Cardiac septum (tissue), 1 donor: ENCODE data around the gene RNASE3. TPM values are rescaled to one million over a fixed set of nuclear protein-coding genes. Genes with fewer than 3 reads are reported as not detected.
"Not testable (repeated sequence)": the region's sequence is repeated elsewhere in the genome, so short reads cannot be mapped to it uniquely, and the experiment has no call there.

ENCODE experiments used
- DNase-seq: peaks from one replicate; pipeline ENCODE4 v3.0.0-alpha.2; 2020; ENCODE audit warnings: low spot score
- intact Hi-C: fragments of 100-400 bp; cut with DNase I; formaldehyde crosslinking; loops from one replicate; pipeline ENCODE4 v1.14.0; 2022
- long read RNA-seq: library from polyadenylated mRNA; unstranded; transcript quantifications from one replicate; pipeline ENCODE4 v2.0.0, GENCODE V29; 2021
- total RNA-seq: library from RNA; stranded (reverse); fragmentation: NEBNext Ultra II Directional; extraction: Animal tissue kit (Norgen Biotek cat#: 25700); gene quantifications from one replicate; pipeline ENCODE4 v1.2.1, GENCODE V29; 2021
- donor health status: DM: no; HTN: no; CAD: no.

RNASE3 gene
- not detected for total RNA-seq
- long read RNA-seq: 0 reads

DNA sequence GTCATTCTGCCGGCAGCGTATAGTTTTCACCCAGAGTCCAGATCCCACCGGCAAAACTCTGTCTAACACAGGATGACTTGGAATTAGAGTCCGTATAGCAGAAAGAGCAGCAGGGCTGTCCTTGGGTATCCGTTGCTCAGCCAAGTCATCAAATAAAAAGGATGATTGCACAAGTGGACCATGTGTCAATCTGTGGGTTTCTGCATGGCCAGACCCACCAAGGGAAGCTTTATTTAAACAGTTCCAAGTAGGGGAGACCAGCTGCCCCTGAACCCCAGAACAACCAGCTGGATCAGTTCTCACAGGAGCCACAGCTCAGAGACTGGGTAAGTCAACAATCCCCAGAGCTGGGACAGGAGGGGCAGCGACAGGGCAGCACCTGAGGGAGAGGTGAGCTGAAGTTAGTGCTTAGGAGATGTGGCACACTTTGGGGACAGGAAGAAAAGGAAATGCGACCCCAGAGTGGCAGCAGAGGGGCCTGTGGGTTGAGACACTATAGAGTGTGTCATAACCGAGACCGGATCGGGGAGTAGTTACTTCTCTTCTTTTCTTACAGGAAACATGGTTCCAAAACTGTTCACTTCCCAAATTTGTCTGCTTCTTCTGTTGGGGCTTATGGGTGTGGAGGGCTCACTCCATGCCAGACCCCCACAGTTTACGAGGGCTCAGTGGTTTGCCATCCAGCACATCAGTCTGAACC, at the start of gene RNASE3:
Gene RNASE3, plus strand, starts transcription at position 260 of the 700 bp plus-strand sequence. Its CDS starts 302 bp downstream, at position 562.
- DNase-seq, intact Hi-C loops: not testable (repeated sequence)

GRCh38 chr14:20846560-20846959, 44.6 kb upstream of the RNASE3 start:
- no peak for DNase-seq
- intact Hi-C loops: no loop called here

- intact Hi-C loops: no loop called here
- no peak for DNase-seq
Observed at GRCh38 chr14:20848316-20848954, 42.8 kb upstream of the RNASE3 start.

DNA sequence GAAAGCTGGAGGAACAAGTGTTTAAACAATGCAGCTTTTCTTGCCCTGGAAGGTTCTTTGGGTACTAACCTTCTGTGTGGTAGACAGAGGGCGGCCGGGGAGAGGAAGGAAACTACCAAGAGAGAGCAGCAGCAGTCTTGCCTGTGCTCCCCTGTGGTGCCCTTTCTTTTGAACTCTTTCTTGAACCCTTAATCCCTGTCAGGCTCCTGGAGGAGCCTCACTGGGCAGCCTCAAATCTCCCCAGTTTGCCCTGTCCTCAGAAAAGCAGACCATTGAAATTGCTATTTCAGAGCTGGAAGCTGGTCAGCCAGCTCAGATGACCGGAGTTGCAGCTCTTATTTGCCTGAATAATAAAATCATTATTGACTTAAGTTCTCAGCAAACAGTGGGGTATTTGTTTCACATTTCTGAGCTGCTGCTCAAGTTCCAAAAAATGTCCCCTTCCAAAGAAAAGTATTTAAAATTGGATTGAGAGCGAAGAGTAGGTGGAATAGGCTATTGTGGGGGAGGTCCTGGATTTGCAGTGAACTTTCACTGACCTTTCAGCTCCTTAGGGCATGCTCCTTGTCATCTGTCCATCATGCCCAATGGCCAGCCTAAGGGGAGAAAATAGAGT, 42.1 kb upstream of the RNASE3 start:
- intact Hi-C loops: no loop called here
- no peak for DNase-seq

DNA sequence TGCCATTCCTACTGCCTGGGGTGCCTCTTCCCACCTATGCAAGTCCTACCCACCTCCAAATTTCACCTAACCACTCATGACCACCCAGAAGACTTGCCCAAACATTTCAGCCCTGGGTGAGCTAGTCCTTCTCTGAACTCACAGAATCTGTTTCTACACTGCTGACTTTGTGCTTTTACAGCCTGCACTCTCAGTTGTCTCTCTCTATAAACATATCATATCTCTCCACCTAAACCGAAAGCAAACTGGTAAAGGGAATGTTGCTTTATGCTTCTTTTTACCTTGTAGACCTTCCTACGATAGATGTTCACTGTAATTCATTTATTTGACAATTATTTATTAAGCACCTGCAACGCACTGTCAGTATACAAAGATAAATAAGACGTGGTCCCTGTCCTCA, 38.1 kb upstream of the RNASE3 start:
- intact Hi-C loops: no loop called here

DNA sequence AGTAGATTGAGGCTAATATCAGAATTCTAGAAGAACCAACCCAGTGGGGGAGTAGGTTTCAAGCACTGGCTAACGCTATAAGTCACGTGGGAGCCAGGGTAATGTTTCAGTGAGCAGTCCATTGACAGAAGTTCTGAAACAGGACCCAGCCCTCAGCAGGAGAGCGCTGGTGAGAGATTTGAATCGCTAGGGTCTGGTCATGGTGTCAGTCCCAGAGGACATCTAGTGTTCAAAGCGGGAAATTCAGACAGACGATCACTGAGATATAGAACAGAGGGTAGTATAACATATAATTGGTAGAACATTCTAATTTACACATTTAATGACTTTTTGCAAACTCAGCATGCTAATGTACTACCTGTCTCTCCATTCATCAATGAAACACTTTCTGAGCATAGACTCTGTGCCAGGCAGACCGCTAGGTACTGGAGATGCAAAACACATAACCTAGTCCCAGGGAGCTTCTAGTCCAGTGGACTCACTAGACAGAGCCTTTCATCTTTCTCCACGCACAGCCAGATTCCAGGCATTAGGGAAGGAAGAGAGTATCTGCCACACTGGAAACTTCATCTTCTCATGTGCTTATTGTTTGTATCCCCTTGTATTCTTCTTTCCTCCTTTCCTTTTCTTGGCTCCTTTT, 35.4 kb upstream of the RNASE3 start:
- no peak for DNase-seq
- intact Hi-C loops: loop anchor here (2.0 to 5.0 kb wide), 5 partner anchors 98 to 252 kb away; partner anchors contain the start of gene RNASE7

More for the DNA sequence above, 38.1 kb upstream of the RNASE3 start:
- DNase-seq: no peak

- intact Hi-C loops: loop anchor here (5.0 kb wide), 4 partner anchors 100 to 250 kb away; partner anchors contain the start of gene RNASE7
Observed at GRCh38 chr14:20857207-20857606, 34.0 kb upstream of the RNASE3 start.

GRCh38 chr14:20857630-20858261, 33.4 kb upstream of the RNASE3 start:
- DNase-seq: peak; percentile 84
- intact Hi-C loops: loop anchor here (5.0 kb wide), 4 partner anchors 100 to 250 kb away; partner anchors contain the start of gene RNASE7

More at GRCh38 chr14:20857207-20857606, 34.0 kb upstream of the RNASE3 start:
- no peak for DNase-seq

DNA sequence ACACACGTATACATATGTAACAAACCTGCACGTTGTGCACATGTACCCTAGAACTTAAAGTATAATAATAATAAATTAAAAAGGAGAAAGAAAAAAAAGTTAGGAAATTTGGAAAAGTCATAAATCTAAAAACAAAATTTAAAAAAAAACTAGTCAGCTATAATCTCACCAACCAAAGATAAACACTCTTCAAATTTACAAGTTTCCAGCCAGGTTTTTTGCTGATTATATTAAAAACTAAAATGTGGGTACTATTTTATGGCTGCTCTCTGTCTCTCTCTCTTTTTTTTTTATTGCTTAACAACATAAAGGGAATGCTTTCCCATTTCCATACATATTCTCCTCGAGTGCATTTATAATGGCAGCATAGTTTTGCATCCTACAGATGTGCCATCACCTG, 25.0 kb upstream of the RNASE3 start:
- no peak for DNase-seq
- intact Hi-C loops: no loop called here

DNA sequence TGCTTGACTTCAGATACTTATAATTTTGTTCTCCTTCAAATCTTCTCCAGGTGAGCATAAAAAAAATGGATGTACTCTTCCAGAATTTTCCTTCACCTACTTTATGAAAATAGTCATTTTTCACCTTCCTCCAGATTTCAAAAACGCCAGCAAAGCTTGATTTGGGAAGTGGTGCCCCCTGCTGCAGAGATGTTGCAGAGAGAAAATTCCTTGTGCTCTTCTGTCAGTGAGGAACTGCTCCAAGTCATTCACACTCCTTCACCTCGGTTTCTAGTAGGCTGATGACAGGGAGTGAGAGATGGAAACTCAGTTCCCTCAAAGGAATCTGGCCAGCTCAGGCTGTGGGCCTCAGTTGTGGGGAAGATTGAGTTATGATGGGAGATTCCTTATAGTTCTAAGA, 24.2 kb upstream of the RNASE3 start:
- no peak for DNase-seq
- intact Hi-C loops: no loop called here

DNA sequence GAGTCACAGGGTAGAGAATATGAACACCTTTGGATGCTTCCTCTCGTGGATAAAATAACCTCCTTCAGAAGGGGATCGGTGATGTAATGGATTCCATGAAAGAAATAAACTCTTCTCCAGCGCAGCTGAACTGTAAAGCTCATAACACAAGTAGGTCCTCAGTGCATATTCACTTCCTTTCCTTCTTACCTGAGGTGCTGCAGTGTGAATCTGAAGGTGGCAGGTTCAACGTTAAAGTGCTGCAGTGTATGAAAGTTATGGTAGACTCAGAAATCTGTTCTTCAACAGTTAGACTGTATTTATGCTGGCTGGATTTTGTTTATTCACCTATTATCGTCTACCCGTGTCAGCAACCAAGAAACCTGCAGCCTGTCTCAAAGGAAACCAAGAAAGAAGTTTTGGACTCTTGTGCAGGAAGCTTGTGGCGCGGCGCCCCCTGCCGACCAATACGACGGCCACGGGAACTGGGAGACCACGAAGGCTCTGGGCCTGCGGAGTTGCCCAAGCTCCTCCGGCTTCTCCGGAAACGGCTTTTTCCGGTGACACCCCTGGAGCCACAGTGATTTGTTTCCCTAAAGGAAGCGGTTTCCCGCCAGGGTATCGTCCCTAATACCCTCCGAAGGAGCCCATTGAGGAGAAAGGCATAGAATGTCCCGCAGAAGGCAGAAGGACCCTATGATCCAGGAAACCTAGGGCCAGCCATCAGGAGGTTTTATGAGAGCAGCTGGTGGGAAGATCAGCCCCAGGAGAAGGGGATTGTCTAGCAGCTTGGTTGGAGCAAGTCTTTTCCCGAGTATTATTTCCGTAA, 17.6 kb upstream of the RNASE3 start:
- intact Hi-C loops: no loop called here
- DNase-seq: peak; percentile 92

GRCh38 chr14:20877016-20877415, 14.2 kb upstream of the RNASE3 start:
- no peak for DNase-seq
- intact Hi-C loops: no loop called here

GRCh38 chr14:20878695-20879094, 12.5 kb upstream of the RNASE3 start:
- no peak for DNase-seq
- intact Hi-C loops: no loop called here

GRCh38 chr14:20881229-20881628, 10.0 kb upstream of the RNASE3 start:
- DNase-seq, intact Hi-C loops: not testable (repeated sequence)

DNA sequence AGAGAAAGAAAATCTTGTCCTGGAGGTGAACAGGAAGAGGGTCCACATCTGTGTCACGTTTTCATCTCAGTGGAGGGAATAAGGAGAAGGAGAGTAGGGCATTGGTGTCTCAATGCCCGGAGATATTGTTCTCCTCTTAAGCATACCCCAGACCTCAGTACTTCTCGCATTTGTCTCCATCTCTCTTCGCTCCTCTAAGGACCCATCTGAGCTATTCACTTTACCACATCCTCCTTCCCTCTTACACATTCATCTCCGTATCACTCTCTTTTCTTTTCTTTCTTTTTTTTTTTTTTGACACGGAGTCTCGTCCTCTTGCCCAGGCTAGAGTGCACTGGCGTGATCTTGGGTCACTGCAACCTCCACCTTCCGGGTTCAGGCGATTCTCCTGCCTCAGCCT, 8.4 kb upstream of the RNASE3 start:
- intact Hi-C loops, DNase-seq: not testable (repeated sequence)

DNA sequence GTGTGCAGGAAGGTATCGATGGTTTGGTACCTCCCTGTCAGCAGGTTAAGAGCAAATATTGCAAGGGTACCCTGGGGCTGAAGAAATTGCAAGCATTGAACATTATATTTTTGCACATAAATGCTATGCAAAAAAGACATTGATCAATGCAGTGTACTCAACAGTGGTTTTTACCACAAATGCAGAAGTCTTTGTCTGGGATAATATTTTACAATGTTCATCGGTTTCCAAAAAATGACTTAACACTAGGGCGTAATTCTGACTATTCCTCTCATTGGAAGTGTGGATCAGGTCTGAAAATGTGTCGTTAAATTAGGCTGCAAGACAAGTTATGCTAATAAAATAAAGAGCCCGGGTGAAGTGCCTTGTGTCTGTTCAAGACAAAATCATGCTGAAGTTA, 2.8 kb upstream of the RNASE3 start:
- intact Hi-C loops, DNase-seq: not testable (repeated sequence)

DNA sequence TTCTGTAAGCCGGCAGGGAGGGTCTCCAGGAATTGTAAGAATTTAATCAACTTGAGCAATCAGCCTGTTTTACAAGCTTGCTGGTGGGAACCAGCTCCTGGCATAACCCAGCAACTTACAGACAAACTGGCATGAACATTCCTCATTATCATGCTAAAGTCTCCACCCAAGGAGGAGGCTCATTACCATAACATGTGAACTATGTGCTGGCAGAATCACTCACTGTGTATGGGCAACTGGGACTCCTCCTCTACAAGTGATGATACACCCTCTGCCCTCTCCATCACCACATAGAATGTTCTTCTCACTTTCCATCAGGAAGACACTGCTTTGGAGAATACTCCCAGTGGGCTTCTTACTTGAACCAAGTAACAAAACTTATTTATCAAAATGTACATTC, 4.1 kb downstream of the RNASE3 start:
- intact Hi-C loops: not testable (repeated sequence)

GRCh38 chr14:20904393-20905029, 13.3 kb downstream of the RNASE3 start:
- DNase-seq: no peak

More for the DNA sequence above, 4.1 kb downstream of the RNASE3 start:
- not testable (repeated sequence) for DNase-seq

More at GRCh38 chr14:20904393-20905029, 13.3 kb downstream of the RNASE3 start:
- intact Hi-C loops: no loop called here
